Stimulated activated CD4-positive, alpha-beta T cell treated with anti-CD3 and anti-CD28 coated beads, Interleukin-12 subunit alpha, Interleukin-12 subunit beta, amount 100 ng/mL, for 24 hours (primary cell): ENCODE data around the gene MORN4.
"Not testable (repeated sequence)": the region's sequence is repeated elsewhere in the genome, so short reads cannot be mapped to it uniquely, and the experiment has no call there.

ENCODE experiments used
- DNase-seq, 2 experiments: peaks; one replicate each; pipeline ENCODE4 v3.0.0-alpha.2; 2020; ENCODE audit warnings: low read depth in 2 of 2

Gene MORN4

DNA sequence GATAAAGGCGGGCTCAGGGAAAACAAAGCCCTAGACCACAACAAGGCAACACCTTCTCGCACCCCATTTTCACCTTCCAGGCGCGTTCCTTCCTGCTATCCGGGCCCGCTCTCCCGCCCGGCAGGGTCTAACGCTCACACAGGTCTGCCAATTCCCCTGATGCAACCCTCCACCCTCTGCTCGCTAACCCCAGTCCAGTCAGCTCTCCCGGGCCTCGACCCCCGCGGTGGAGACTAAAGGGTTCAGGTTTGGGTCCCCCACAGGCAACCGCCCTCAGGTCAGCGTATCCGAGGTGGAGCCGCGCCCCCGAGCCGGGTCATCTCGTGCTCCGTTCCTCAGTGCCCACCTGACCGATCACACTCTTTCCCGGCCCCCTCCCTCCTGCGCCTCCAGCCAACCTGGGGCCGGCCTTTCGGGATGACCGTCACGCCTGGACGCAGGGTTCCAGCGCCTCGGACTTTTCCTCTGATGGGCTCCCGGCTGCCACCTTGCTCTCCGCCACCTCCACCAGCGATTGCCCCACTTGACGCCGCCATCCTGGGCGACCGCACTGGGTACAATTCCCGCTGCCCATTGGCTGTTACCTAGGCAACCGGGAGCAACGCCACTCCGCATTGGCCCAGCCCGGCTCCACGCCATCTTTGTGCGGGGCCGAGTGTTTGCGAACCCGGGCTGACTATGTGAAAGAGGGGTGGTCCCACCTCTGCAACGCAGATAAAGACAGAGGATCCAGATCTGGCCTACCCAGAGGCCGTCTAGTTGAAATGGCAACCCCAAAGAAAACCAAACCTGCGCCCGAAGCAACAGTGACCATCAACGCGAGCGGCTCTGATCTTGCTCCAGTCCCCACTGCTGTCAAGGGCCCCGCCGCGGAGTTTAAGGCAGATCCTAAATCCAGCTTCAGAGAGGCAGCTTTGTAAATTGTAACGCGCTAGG is at the start of gene MORN4:
Gene MORN4, minus strand, starts transcription at position 552 of the 936 bp plus-strand sequence. CDS start 13,847 bp downstream, outside the sequence.
- DNase-seq: peak; percentile 83 to 88

DNA sequence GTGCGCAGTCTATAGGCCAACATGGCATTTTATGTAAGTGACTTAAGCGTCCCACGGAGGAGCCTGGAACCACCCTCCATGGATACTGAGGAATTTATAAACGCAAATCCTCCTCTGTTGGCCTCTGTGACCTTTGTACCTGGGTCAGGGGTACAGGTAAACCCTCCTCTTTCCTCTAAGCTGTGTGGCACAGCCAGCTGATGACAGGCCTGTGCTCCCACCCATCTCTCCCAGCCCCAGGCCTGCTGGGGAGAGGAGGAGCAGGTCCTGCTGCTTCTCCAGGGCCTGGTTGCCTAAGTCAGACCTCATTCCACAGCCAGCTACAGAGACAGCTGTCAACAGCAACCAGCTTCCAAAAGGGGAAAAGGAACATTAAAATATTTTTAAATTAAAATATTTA is 48.7 kb upstream of the MORN4 start:
- no peak for DNase-seq

DNA sequence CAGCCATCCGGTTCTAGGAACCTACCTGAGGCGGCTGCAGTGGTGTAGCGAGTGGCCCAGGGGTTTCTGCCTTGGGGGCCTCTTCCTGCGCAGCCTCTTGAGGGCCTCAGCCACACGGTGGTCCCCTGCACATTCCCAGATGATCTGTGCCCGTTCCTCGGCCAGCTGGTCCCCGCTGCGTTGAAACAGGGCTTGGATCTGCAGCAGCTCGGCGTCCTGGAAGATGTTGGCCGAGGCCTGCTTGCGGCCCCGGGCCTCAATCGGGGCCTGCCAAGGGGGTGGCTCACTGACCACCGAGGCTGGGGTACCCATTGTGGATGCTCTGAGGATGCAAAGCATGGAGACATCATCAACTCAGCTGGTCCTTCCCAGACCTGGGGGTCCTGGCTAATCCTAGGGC is 46.3 kb upstream of the MORN4 start:
- no peak for DNase-seq

DNA sequence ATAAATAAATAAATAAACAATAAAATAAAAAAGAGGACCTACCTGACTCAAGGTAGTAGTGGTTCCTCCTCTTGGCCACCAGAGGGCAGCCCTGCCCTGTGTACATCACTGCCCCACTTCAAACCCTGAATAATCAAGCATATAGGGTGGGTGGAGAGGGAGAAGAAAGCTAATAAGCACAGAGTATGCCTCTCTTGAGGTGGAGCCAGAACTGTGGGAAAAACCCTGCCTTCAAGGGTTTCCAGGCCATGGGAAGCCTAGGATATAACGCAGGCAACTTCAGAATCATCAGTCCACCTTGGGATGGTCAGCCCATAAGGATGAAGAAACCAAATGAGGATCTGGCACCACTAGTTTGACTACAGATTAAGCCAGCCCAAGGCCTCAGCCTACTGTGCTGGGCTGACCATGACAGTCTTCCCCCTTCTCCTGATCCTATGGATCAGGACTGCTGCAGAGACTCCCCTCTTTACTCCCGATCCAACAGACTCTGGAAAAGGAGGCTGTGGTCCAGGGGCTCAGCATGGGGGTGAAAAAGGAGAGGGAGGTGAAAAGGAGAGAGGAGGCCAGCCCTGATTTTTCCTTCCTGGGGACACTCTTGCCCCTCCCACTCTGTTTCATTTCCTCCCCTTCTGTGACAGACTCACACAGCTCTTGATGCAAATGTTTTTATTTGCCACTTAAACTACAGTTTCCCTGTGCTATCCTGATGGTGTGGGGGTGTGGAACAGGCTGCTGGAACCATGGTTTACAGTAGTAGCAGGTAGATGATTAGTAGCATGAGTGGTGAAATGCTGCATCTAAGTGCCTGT is 43.7 kb upstream of the MORN4 start:
- no peak for DNase-seq

DNA sequence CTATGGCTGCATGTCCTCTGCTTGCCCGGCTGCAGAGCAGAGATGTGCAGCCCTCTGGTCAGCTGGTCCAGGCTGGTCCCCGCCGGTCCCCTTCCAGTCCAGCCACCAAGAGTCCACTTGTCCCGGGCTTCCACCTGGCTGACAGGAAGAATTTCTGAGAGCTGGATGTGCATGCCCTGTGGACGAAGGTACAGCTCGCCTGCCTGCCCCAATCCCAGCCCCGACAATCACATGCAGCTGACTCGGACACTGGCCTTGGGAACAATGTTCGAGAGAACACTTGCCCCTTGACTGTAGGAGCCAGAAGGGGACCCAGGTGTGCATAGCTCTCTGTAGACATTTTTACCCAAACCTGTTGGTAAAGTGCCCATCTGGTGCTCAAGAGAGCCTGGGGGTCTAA is 41.9 kb upstream of the MORN4 start:
- DNase-seq: no peak

DNA sequence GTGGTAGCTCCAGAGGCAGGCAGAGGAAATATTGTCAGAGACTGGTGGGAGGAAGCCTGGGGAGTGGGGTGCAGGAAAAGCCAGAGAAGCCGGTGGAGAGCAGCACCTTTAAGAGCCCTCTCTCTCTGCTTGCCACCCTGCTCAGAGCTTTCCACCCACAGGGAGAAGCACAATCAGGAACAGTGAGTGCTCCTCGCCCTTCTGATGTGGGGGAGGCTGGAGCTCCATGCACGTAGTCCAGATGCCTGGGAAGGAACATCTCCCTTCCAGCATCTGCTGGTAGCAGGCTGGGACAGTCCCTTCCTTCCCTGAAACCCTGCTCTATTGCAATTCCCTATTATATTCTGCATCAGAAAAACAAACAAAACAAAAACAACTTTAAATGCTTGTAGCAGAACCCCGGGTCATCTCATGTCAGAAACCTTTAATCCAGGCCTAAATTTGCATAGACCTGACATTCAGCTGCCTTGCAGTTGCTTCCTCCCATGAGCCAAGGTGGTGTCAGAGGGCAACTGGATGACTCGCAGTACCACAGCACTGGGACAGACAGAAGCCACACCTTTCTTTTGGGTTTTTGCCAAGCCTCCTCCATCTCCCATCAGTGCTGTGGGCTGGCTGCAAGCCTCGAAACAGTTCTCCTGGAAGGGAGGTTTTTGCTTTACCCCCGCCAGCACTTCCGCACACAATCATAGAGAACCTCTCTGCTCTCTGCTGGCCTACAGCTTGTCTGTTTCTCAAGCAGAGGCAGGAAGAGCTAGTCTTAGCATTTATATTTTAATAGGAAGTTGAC is 40.6 kb upstream of the MORN4 start:
- DNase-seq: no peak

DNA sequence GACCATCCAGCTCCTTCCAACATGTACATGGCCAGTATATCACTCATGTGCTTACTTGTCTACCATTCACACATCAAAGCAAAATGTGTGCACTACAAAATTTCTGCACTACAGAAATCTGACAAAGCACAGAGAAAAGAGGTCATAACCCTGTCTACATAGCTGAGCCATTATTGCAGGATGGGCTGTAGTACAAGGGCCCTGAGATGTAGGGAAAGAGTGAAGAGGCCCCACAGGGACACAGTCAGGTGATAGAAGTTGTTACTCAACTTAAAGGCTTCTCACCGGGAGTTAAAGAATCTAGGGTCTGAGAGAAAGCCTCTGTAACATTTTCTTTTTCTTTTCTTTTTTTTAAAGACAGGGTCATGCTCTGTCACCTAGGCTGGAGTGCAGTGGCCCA is 36.3 kb upstream of the MORN4 start:
- DNase-seq: no peak

DNA sequence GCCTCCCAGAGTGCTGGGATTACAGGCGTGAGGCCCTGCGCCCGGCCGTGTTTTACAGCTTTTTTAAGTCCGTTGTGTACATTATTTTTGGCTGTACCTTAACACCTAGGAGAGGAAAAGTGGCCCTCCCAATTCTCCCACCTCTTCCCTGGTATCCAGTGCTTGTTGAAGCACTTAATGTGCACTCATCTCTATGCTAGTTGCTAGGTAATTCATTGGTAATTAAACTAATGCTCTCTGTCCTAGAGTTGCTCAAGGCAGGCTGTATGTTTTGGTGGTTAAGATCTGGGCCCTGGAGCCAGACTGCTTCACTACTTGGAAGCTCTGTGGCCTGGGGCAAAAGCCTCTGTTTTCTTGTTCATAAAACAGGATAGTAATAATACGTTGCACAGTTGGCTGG is 34.2 kb upstream of the MORN4 start:
- DNase-seq: no peak

DNA sequence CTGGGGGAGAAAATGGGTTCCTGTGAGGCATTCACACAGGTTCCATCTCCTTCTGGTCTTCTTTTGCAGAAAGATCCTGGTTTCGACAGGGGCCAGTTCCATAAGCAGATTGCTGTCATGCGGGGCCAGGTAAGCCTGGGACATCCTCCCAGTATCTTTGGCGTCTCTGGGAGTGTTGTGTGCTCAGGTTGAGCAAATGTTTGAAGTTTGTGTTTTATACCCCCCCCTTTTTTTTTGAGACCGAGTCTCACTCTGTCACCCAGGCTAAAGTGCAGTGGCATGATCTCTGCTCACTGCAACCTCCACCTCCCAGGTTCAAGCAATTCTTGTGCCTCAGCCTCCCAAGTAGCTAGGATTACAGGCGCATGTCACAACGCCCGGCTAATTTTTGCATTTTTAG is 33.7 kb upstream of the MORN4 start:
- DNase-seq: no peak

DNA sequence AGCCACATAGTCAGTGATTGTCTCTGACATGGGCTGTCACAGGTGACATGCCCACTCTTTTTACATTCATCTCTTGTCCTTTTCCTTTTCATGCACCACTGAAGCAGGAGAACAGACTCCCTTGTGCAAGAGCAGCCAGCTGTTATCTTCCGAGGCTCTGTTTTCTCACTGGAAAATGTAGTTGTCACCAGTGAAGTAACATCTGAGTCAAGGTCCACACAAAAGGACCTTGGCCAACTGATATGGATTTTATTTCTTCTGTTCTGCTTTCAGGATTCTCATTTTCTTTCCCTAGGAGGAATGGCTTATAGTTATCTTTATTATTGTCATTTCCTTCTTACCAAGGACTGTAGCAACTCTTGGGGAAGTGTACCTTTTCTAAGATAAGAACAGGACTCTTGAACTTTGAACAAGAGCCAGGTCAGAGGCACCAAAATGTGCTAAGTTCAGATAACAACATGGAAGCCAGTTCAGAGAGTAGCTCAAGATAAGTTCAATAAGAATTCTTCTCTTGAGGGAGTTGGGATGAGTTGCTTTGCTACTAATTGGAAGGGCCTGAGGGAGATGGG is 31.1 kb upstream of the MORN4 start:
- no peak for DNase-seq

DNA sequence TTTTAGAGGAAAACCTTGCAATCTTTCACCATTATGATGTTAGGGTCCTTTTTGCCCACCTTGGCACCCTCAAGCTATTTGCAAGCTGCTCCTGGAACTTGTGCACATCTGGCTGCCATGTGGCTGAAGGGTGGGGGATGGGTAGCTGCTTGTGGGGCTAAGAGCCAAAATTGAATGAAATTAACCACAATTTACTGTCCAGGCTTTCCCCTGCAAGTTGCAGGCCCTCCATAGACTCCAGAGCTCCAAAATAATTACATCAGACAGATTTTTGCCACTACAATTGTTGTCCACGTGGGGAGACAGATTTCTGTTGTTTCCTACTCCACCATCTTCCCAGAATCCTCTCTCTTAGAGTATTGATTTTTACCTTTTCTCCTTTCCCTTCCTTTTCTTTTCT is 26.3 kb upstream of the MORN4 start:
- DNase-seq: no peak

DNA sequence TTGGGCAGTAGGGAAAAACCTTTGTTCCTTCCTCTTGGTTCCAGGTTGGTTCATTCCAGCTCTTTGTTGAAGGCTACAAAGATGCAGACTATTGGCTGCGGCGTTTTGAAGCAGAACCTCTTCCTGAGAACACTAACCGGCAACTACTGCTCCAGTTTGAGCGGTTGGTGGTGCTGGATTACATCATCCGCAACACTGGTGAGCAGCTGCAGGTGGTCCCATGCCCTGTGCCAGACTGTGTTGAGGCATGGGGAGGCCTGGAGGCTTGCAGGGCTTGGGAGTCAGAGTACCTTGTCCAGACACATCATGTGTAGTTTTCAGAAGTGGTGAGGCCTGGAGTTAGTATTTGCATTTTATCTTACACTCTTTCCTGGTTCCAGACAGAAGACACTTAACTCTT is 23.5 kb upstream of the MORN4 start:
- no peak for DNase-seq

DNA sequence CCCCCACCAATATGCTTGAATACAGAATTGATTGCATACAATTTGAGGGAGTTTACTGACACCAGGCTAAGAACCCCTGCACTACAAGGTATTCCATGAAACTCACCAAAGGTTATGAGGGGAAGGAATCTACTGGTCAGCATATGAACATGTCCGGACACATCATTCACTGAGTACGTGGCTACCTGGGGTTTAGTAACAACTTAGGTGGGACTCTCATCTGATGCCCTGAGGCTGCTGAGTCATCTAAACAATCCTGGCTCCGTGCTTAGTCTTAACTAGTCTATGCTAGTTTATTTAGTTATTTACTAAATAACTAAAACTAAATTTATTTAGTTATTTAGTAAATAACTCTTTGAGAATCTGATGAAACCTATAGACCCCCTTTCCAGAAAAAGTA is 18.5 kb upstream of the MORN4 start:
- DNase-seq: no peak

DNA sequence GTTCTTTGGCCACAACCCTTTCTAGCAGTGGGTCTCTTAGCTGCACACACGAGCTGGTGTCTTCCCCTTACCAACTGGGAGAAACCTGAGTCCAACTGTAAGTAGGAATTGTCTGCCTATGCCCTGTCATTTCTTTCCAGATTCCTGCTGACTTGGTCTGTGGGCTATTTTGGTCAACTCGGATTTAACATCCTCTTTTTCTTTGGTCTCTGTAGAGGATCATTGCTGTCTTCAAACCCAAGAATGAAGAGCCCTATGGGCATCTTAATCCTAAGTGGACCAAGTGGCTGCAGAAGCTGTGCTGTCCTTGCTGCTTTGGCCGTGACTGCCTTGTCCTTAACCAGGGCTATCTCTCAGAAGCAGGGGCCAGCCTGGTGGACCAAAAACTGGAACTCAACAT is 17.4 kb upstream of the MORN4 start:
- no peak for DNase-seq

DNA sequence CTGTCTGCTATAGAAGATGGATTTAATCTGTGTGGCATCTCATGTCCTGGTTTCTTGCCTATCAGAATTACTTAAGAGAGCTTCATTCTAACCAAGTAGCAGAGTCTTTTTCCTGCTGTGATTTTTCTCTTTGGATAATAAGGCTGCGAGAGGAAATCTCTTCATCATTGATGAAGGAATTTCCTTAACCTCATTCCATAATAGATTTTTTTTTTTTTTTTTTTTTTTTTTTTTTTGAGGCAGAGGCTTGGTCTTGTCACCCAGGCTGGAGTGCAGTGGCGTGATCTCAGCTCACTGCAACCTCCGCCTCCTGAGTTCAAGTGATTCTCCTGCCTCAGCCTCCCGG is 16.1 kb upstream of the MORN4 start:
- not testable (repeated sequence) for DNase-seq

DNA sequence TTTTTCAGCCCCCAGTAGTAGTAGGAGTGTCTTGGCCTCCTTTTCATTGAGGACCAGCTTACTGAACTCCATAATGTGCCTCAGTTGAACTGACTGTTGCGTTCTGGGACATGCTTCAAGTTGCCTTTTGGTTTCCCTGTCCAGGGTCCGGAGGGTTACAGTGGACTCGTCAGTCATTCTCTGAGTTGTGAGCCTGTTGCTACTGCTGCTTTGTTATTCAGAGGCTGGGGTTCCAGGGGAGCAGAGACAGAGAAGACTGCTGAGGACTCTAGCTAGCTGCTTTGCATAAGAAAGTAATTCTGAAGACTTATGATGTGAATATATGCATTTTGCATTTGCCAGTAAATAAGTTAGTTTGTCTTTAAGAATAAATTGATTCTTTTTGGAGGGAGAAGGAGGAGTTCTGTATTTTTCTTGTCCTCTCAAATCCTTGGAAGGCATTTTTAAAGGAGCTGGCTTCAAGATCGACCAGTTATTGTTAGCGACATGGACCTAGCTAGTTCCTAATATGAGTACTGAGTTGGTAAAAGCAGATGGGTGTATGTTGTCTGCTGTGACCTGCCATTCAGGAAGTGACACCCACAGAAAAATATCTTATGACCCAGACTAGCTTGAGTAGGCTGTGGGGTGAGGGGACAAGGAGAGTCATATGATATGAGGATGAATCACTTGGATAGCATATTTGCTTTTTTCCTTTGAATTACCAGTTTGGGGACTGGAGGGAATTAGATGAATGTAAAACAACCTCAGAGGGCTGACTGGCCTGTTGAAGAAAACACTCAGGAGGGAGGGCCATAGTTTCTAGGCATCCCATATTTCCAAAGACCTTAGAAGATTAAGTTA is 15.5 kb upstream of the MORN4 start:
- DNase-seq: peak in 1 of 2 experiments; percentile 6

DNA sequence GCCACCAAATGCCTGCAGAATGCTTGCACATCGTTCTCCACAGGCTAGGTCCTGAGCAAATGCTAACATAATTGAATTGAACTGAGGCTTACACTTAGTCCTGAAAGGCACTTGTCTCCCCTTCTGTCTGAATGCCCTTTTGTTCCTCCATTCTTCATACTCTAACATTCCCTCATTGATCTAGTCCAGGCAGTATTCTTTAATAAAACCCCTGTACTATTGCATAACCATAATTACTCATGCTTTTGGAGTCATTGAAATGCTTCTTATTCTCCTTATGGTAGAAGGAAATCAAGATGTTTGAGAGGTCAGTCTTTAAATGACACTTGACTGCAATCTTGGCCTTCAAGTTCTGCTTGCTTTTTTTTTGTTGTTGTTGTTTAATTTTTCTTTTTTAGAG is 14.3 kb upstream of the MORN4 start:
- DNase-seq: no peak

DNA sequence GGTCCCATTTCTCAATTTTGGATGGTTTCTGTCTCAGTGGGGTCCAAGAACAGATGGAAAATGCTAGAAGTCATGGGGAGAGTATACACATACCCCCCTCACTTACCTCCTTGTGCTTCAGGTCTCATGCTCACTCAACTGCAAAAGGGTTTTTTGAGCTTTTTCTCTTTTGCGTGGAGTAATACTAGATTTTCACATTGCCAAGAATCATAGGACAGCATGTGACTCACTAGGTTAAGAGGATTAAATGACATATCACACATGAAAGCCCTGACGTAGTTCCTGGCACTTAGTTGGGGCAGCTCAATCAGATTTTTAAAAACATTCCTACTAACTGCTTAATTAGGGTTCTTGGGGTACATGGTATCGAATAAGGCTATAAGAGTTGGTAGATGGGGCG is 11.6 kb upstream of the MORN4 start:
- no peak for DNase-seq

DNA sequence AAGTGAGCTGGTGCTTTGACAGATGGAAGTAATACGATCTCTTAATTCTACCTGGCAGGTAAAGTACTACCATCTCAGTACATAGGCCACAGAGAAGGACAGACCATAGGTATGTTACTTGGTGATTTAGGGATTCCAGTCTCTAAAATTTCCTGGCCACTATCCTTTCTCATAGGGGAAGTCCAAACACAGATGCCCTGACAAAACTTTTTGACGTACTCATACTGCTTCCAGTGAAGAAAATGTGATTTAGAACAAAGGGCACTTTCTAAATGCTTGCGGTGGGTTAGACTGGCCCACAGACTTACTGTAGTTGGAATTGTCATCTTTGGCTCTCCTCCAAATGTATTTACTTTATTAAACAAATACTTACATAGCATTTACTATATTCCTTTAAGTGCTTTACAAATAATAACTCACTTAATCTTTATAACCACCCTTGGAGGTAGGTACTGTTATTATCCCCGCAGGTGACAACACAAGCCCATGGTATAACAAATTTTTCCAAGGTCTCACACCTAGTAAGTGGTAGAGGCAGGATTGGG is 10.2 kb upstream of the MORN4 start:
- no peak for DNase-seq

DNA sequence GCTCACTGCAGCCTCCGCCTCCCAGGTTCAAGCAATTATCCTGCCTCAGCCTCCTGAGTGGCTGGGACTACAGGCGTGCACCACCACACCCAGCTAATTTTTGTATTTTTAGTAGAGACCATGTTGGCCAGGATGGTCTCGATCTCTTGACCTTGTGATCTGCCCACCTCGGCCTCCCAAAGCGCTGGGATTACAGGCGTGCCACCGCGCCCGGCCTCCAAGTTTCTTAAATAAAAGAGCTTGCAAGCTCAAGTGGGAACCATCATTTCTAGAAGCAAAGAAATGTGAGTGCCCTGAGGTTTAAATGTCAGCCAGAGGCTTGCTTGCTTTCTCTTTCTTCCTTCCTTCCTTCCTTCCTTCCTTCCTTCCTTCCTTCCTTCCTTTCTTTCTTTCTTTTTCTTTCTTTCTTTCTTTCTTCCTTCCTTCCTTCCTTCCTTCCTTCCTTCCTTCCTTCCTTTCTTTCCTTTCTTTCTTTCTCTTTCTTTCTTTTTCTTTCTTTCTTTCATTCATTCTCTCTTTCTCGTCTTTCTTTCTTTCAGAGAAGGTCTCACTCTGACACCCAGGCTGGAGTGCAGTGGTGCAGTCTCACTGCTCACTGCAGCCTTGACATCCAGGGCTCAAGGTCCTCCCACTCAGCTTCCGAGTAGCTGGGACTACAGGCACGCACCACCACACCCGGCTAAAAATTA is 9.3 kb upstream of the MORN4 start:
- DNase-seq: not testable (repeated sequence)
